Central memory CD8-positive, alpha-beta T cell (primary cell): ENCODE measurements around the gene INAFM1.

Experiments
- ATAC-seq: fragments of 150-1000 bp; cut with Tn5 transposase; replicated peaks from 2 replicates; pipeline ENCODE4 v1.10.0; 2022; ENCODE audit warnings: mild to moderate bottlenecking, moderate FRiP score, moderate number of reproducible peaks; ENCODE audit not compliant: poor library complexity, severe bottlenecking; ENCODE audit errors: extremely low read depth
- DNase-seq, 2 donors: peaks; one replicate each; pipeline ENCODE4 v3.0.0; 2021; ENCODE audit warnings: low spot score in 2 of 2
- H3K27ac Mint-ChIP-seq: one replicate; pipeline ENCODE4 v1.8.0; 2022; ENCODE audit warnings: low read depth, mild to moderate bottlenecking, moderate library complexity, mixed read lengths
- H3K27me3 Mint-ChIP-seq: one replicate; pipeline ENCODE4 v1.8.0; 2022; ENCODE audit warnings: mixed read lengths
- H3K36me3 Mint-ChIP-seq: one replicate; pipeline ENCODE4 v1.8.0; 2022; ENCODE audit warnings: mild to moderate bottlenecking, moderate library complexity, mixed read lengths; ENCODE audit not compliant: insufficient read depth
- H3K4me1 Mint-ChIP-seq: one replicate; pipeline ENCODE4 v1.8.0; 2022; ENCODE audit warnings: mixed read lengths
- H3K4me3 Mint-ChIP-seq: one replicate; pipeline ENCODE4 v1.8.0; 2022; ENCODE audit warnings: mild to moderate bottlenecking, moderate library complexity, mixed read lengths
- H3K9me3 Mint-ChIP-seq: one replicate; pipeline ENCODE4 v1.8.0; 2022; ENCODE audit warnings: mixed read lengths

Gene INAFM1

GRCh38 chr19:47264629-47265028 is 10.1 kb upstream of the INAFM1 start:
- H3K4me3 Mint-ChIP-seq: no peak overlapping the region
- ATAC-seq: no peak
- no peaks in the 10 kb centered on the region for H3K27me3 Mint-ChIP-seq
- no peak for DNase-seq
- peaks cover 46% of the 10 kb centered on the region for H3K36me3 Mint-ChIP-seq
- no peaks in the 10 kb centered on the region for H3K9me3 Mint-ChIP-seq
- H3K4me1 Mint-ChIP-seq: peaks cover 14% of the 10 kb centered on the region
- no peak overlapping the region for H3K27ac Mint-ChIP-seq

- no peak overlapping the region for H3K4me3 Mint-ChIP-seq
- no peaks in the 10 kb centered on the region for H3K9me3 Mint-ChIP-seq
- peaks cover 47% of the 10 kb centered on the region for H3K36me3 Mint-ChIP-seq
These were observed 8.2 kb upstream of the INAFM1 start for GRCh38 chr19:47266401-47266941.

GRCh38 chr19:47267350-47267759 is 7.3 kb upstream of the INAFM1 start:
- Mint-ChIP-seq H3K4me1 (peaks cover 4% of the 10 kb centered on the region), H3K4me3 (no peak overlapping the region), H3K36me3 (peaks cover 47% of the 10 kb centered on the region), H3K9me3 (no peaks in the 10 kb centered on the region), H3K27me3 (no peaks in the 10 kb centered on the region), H3K27ac (no peak overlapping the region)
- DNase-seq: no peak
- no peak for ATAC-seq

More at GRCh38 chr19:47266401-47266941, 8.2 kb upstream of the INAFM1 start:
- no peaks in the 10 kb centered on the region for H3K27me3 Mint-ChIP-seq
- H3K4me1 Mint-ChIP-seq: no peaks in the 10 kb centered on the region
- DNase-seq: no peak
- no peak for ATAC-seq
- no peak overlapping the region for H3K27ac Mint-ChIP-seq

GRCh38 chr19:47268028-47268427 is 6.7 kb upstream of the INAFM1 start:
- no peak overlapping the region for H3K27ac Mint-ChIP-seq
- ATAC-seq (no peak), DNase-seq (no peak)
- H3K9me3 Mint-ChIP-seq: no peaks in the 10 kb centered on the region
- peaks cover 45% of the 10 kb centered on the region for H3K36me3 Mint-ChIP-seq
- H3K27me3 Mint-ChIP-seq: no peaks in the 10 kb centered on the region
- H3K4me3 Mint-ChIP-seq: no peak overlapping the region
- H3K4me1 Mint-ChIP-seq: peaks cover 11% of the 10 kb centered on the region

GRCh38 chr19:47269596-47269995 is 5.1 kb upstream of the INAFM1 start:
- Mint-ChIP-seq H3K4me1 (peaks cover 20% of the 10 kb centered on the region), H3K27ac (no peak overlapping the region), H3K9me3 (no peaks in the 10 kb centered on the region), H3K36me3 (peaks cover 49% of the 10 kb centered on the region), H3K27me3 (no peaks in the 10 kb centered on the region), H3K4me3 (no peak overlapping the region)
- DNase-seq (no peak), ATAC-seq (no peak)

GRCh38 chr19:47270408-47270807 is 4.3 kb upstream of the INAFM1 start:
- Mint-ChIP-seq H3K4me1 (peaks cover 23% of the 10 kb centered on the region), H3K4me3 (no peak overlapping the region), H3K27me3 (no peaks in the 10 kb centered on the region), H3K27ac (peak overlapping the region; percentile 92), H3K36me3 (peaks cover 45% of the 10 kb centered on the region), H3K9me3 (no peaks in the 10 kb centered on the region)
- no peak for ATAC-seq
- DNase-seq: no peak

GRCh38 chr19:47271949-47272348 is 2.7 kb upstream of the INAFM1 start:
- Mint-ChIP-seq H3K27ac (peak overlapping the region; percentile 92), H3K4me3 (peak overlapping the region; percentile 87), H3K9me3 (no peaks in the 10 kb centered on the region), H3K4me1 (peaks cover 30% of the 10 kb centered on the region), H3K36me3 (peaks cover 42% of the 10 kb centered on the region), H3K27me3 (no peaks in the 10 kb centered on the region)
- ATAC-seq (no peak), DNase-seq (no peak)

GRCh38 chr19:47272448-47273312 is 2.0 kb upstream of the INAFM1 start:
- peaks cover 32% of the 10 kb centered on the region for H3K4me1 Mint-ChIP-seq
- peaks cover 36% of the 10 kb centered on the region for H3K36me3 Mint-ChIP-seq
- ATAC-seq (no peak), DNase-seq (no peak)
- H3K4me3 Mint-ChIP-seq: peak overlapping the region; percentile 87
- peak overlapping the region; percentile 92 for H3K27ac Mint-ChIP-seq
- no peaks in the 10 kb centered on the region for H3K9me3 Mint-ChIP-seq
- no peaks in the 10 kb centered on the region for H3K27me3 Mint-ChIP-seq

- DNase-seq: peak; percentile 80 to 82
- Mint-ChIP-seq H3K9me3 (no peaks in the 10 kb centered on the region), H3K27me3 (no peaks in the 10 kb centered on the region), H3K4me1 (peaks cover 36% of the 10 kb centered on the region), H3K4me3 (peak overlapping the region; percentile 87), H3K36me3 (peaks cover 33% of the 10 kb centered on the region), H3K27ac (peak overlapping the region; percentile 92)
- peak; percentile 68 for ATAC-seq
These were observed 1.2 kb upstream of the INAFM1 start for GRCh38 chr19:47273313-47274070.

- ATAC-seq (peak; percentile 30), DNase-seq (no peak)
- Mint-ChIP-seq H3K4me1 (peaks cover 36% of the 10 kb centered on the region), H3K36me3 (peaks cover 31% of the 10 kb centered on the region), H3K9me3 (no peaks in the 10 kb centered on the region), H3K4me3 (peak overlapping the region; percentile 87), H3K27ac (peak overlapping the region; percentile 83), H3K27me3 (no peaks in the 10 kb centered on the region)
These were observed 441 bp downstream of the INAFM1 start for GRCh38 chr19:47274891-47275761.

GRCh38 chr19:47275791-47276461 is 1.2 kb downstream of the INAFM1 start:
- Mint-ChIP-seq H3K4me3 (peak overlapping the region; percentile 79), H3K9me3 (no peaks in the 10 kb centered on the region), H3K27me3 (no peaks in the 10 kb centered on the region), H3K4me1 (peaks cover 36% of the 10 kb centered on the region), H3K36me3 (peaks cover 25% of the 10 kb centered on the region), H3K27ac (peak overlapping the region; percentile 83)
- ATAC-seq: no peak
- no peak for DNase-seq
